DOHH2 (cell line): ENCODE results near the gene KLRF1.

Experiments used
- H3F3A ChIP-seq: fragments of 200-600 bp; sonication (generic), shearing (Covaris generic); 2 replicates; pipeline ENCODE4 v1.6.0; 2016; ENCODE audit warnings: antibody characterized with exemption, mild to moderate bottlenecking; ENCODE audit not compliant: control insufficient read depth, insufficient read depth
- H3K27ac ChIP-seq: fragments of 200-600 bp; sonication (generic); 2 replicates; pipeline ENCODE4 v1.5.1; 2014; ENCODE audit warnings: low read depth, mild to moderate bottlenecking, low read length, moderate library complexity
- H3K27me3 ChIP-seq: fragments of 200-600 bp; sonication (generic); 2 replicates; pipeline ENCODE4 v1.6.1; 2014; ENCODE audit warnings: mild to moderate bottlenecking, low read length, mixed read lengths; ENCODE audit not compliant: control insufficient read depth
- H3K36me3 ChIP-seq: fragments of 200-600 bp; sonication (generic); 2 replicates; pipeline ENCODE4 v1.6.1; 2014; ENCODE audit warnings: mild to moderate bottlenecking, low read length, moderate library complexity, mixed read lengths; ENCODE audit not compliant: control insufficient read depth
- H3K4me1 ChIP-seq: fragments of 200-600 bp; sonication (generic); 2 replicates; pipeline ENCODE4 v1.6.1; 2014; ENCODE audit warnings: mild to moderate bottlenecking, low read length, mixed read lengths; ENCODE audit not compliant: control insufficient read depth
- H3K4me2 ChIP-seq: fragments of 200-600 bp; sonication (generic); 2 replicates; pipeline ENCODE4 v1.6.0; 2014; ENCODE audit warnings: mild to moderate bottlenecking, low read length, moderate library complexity
- H3K4me3 ChIP-seq: fragments of 200-600 bp; sonication (generic); 2 replicates; pipeline ENCODE4 v1.5.1; 2014; ENCODE audit warnings: mild to moderate bottlenecking, low read length, mixed read lengths
- H3K79me2 ChIP-seq: fragments of 200-600 bp; sonication (generic); 2 replicates; pipeline ENCODE4 v1.6.1; 2014; ENCODE audit warnings: mild to moderate bottlenecking, low read length, mixed read lengths; ENCODE audit not compliant: control insufficient read depth
- H3K9me2 ChIP-seq: fragments of 200-600 bp; sonication (generic); replicated peaks from 2 replicates; pipeline ENCODE4 v1.6.1; 2014; ENCODE audit warnings: mild to moderate bottlenecking, low read length, mixed read lengths; ENCODE audit not compliant: control insufficient read depth
- H3K9me3 ChIP-seq: fragments of 200-600 bp; sonication (generic); 2 replicates; pipeline ENCODE4 v1.6.1; 2014; ENCODE audit warnings: antibody characterized with exemption, low read length, mixed read lengths; ENCODE audit not compliant: control insufficient read depth, insufficient read depth
- H4K20me1 ChIP-seq: fragments of 200-600 bp; sonication (generic); 2 replicates; pipeline ENCODE4 v1.6.0; 2014; ENCODE audit warnings: low read depth, mild to moderate bottlenecking, antibody characterized with exemption, low read length, moderate library complexity; ENCODE audit not compliant: control insufficient read depth, insufficient read depth
- EZH2phosphoT487 ChIP-seq: fragments of 200-600 bp; sonication (generic); IDR thresholded peaks from 2 replicates; pipeline ENCODE4 v1.6.1; 2017; ENCODE audit warnings: borderline replicate concordance, mild to moderate bottlenecking, antibody characterized with exemption, low read length, moderate library complexity, mixed read lengths
- TF ChIP-seq, protein P1 (sequence below): fragments of 200-600 bp; sonication (generic); IDR thresholded peaks from one replicate; pipeline ENCODE4 v1.5.1; 2014; ENCODE audit warnings: antibody characterized with exemption, mild to moderate bottlenecking, low read depth, low read length; ENCODE audit not compliant: poor library complexity, severe bottlenecking

Gene KLRF1

DNA sequence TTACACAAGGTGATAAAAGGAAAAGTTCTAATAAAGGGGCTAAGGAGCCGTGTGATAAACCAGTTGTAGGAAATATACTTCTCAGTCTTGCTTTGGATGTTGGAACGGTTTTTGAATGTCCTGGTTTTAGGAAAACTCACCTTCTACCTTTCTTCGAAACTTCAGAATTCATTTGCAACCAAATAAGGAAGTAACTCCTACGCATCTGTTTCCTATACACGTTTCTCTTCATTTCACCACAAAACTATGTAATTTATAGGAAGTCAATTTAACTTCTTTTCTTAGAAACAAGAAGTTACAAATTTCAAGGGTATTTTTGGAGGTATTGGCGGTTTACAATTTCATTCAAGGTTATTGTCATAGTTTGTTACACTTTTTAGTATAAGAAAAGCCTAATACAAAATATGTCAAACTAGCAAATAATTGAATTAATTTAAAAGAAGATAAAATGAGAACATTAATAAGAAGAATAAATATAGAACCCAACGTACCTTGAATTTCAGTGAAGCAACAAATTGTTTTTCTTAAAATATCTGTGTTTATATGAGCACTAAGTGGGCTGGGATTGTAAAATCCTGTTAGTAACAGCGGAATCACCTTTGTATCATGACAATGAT is 33.4 kb upstream of the KLRF1 start:
- H3K4me2 ChIP-seq = peak overlapping the region; percentile 49
- TF ChIP-seq, protein P1, sequence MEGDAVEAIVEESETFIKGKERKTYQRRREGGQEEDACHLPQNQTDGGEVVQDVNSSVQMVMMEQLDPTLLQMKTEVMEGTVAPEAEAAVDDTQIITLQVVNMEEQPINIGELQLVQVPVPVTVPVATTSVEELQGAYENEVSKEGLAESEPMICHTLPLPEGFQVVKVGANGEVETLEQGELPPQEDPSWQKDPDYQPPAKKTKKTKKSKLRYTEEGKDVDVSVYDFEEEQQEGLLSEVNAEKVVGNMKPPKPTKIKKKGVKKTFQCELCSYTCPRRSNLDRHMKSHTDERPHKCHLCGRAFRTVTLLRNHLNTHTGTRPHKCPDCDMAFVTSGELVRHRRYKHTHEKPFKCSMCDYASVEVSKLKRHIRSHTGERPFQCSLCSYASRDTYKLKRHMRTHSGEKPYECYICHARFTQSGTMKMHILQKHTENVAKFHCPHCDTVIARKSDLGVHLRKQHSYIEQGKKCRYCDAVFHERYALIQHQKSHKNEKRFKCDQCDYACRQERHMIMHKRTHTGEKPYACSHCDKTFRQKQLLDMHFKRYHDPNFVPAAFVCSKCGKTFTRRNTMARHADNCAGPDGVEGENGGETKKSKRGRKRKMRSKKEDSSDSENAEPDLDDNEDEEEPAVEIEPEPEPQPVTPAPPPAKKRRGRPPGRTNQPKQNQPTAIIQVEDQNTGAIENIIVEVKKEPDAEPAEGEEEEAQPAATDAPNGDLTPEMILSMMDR = no peak
- no peak for TF ChIP-seq EZH2phosphoT487
- H3K9me3 ChIP-seq = peaks cover 4% of the 10 kb centered on the region; the same call in 1 of the 2 replicates
- peak overlapping the region; percentile 32; the same call in 1 of the 2 replicates for H3K27ac ChIP-seq
- no peaks in the 10 kb centered on the region for H3K9me2 ChIP-seq
- peaks cover 6% of the 10 kb centered on the region for H3F3A ChIP-seq
- no peaks in the 10 kb centered on the region for H4K20me1 ChIP-seq
- peaks cover 77% of the 10 kb centered on the region for H3K27me3 ChIP-seq
- peak overlapping the region; percentile 16; the same call in 1 of the 2 replicates for H3K4me3 ChIP-seq
- H3K36me3 ChIP-seq = no peaks in the 10 kb centered on the region
- peaks cover 25% of the 10 kb centered on the region for H3K4me1 ChIP-seq
- no peaks in the 10 kb centered on the region for H3K79me2 ChIP-seq

DNA sequence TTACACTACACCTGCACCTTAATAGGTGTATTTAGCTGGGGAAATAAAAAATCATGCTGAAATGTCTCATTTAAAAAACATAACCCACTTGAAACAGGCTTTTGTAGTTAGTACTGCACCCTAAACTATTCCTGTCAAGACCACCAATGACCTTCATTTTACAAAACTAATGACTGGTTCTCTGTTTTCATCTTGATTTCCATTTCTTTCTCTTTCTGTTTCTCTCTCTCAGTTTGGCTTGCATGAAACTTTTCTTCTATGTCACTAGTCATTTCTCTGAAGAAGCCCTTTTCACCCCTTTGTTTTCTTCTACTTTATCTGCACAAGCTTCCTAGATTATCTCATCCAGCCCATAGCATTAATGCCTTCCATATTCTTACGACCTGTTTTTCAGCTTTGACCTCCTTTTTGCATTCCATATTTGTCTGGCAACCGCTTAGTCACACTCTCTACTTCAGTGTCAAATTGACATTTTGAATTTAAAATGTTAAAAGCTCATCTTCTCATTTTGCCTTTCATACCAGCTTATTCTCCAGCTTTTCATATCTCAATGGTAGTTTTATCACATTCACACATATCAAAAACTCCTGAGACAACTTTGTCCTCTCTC is 32.7 kb upstream of the KLRF1 start:
- H3K4me3 ChIP-seq = peak overlapping the region; percentile 16; the same call in 1 of the 2 replicates
- H3K9me2 ChIP-seq = no peaks in the 10 kb centered on the region
- no peaks in the 10 kb centered on the region for H4K20me1 ChIP-seq
- H3K9me3 ChIP-seq = peaks cover 4% of the 10 kb centered on the region; the same call in 1 of the 2 replicates
- H3K4me1 ChIP-seq = peaks cover 25% of the 10 kb centered on the region
- peak overlapping the region; percentile 49 for H3K4me2 ChIP-seq
- H3K27ac ChIP-seq = peak overlapping the region; percentile 32; the same call in 1 of the 2 replicates
- TF ChIP-seq, protein P1 = no peak
- no peak for TF ChIP-seq EZH2phosphoT487
- no peaks in the 10 kb centered on the region for H3K79me2 ChIP-seq
- H3F3A ChIP-seq = peaks cover 6% of the 10 kb centered on the region
- H3K27me3 ChIP-seq = peaks cover 71% of the 10 kb centered on the region
- H3K36me3 ChIP-seq = no peaks in the 10 kb centered on the region

GRCh38 chr12:9795945-9796344 is 31.3 kb upstream of the KLRF1 start:
- Histone ChIP-seq H3K4me1 (peaks cover 25% of the 10 kb centered on the region), H3F3A (peaks cover 6% of the 10 kb centered on the region), H4K20me1 (no peaks in the 10 kb centered on the region), H3K27ac (no peak overlapping the region), H3K9me2 (no peaks in the 10 kb centered on the region), H3K27me3 (peaks cover 67% of the 10 kb centered on the region), H3K79me2 (no peaks in the 10 kb centered on the region), H3K36me3 (no peaks in the 10 kb centered on the region), H3K4me2 (no peak overlapping the region), H3K9me3 (no peaks in the 10 kb centered on the region), H3K4me3 (no peak overlapping the region)
- TF ChIP-seq EZH2phosphoT487 = no peak
- TF ChIP-seq, protein P1 = no peak
